GM23338 (cell line): ENCODE results near the gene BEGAIN. TPM values are rescaled to one million over a fixed set of nuclear protein-coding genes. Genes with fewer than 3 reads are reported as not detected.

Experiments
- ATAC-seq: fragments of 200-7000 bp; cut with Tn5 transposase; 3 replicates; pipeline ENCODE4 v1.9.1; 2020
- DNase-seq: peaks from one replicate; pipeline ENCODE4 v3.0.0-alpha.2; 2015; ENCODE audit warnings: low spot score
- H2AFZ ChIP-seq: fragments of 200-600 bp; sonication (generic); 2 replicates; pipeline ENCODE4 v1.8.0; 2016; ENCODE audit warnings: antibody characterized with exemption, mild to moderate bottlenecking, moderate library complexity
- H3F3A ChIP-seq: fragments of 200-600 bp; sonication (generic); replicated peaks from 2 replicates; pipeline ENCODE4 v1.8.0; 2017; ENCODE audit warnings: antibody characterized with exemption, mixed run types, low read depth
- H3K27ac ChIP-seq: fragments of 200-600 bp; sonication (generic); 2 replicates; pipeline ENCODE4 v1.6.1; 2016; ENCODE audit warnings: low read depth
- H3K27me3 ChIP-seq: fragments of 200-600 bp; sonication (generic); 2 replicates; pipeline ENCODE4 v1.8.0; 2016; ENCODE audit warnings: mild to moderate bottlenecking, mixed run types, moderate library complexity; ENCODE audit not compliant: insufficient read depth
- H3K36me3 ChIP-seq: fragments of 200-600 bp; sonication (generic); 2 replicates; pipeline ENCODE4 v1.8.0; 2016; ENCODE audit warnings: mild to moderate bottlenecking; ENCODE audit not compliant: insufficient read depth
- H3K4me1 ChIP-seq: fragments of 200-600 bp; sonication (generic); 2 replicates; pipeline ENCODE4 v1.8.0; 2016; ENCODE audit warnings: mild to moderate bottlenecking, moderate library complexity; ENCODE audit not compliant: insufficient read depth
- H3K4me2 ChIP-seq: fragments of 200-600 bp; sonication (generic); 2 replicates; pipeline ENCODE4 v1.7.1; 2017; ENCODE audit warnings: mixed run types
- H3K4me3 ChIP-seq: fragments of 200-600 bp; sonication (generic); 2 replicates; pipeline ENCODE4 v1.6.1; 2016; ENCODE audit warnings: mixed run types
- H3K79me2 ChIP-seq: fragments of 200-600 bp; sonication (generic); replicated peaks from 2 replicates; pipeline ENCODE4 v1.8.0; 2017; ENCODE audit warnings: mild to moderate bottlenecking; ENCODE audit not compliant: insufficient read depth
- H3K9me2 ChIP-seq: fragments of 200-600 bp; sonication (generic); 2 replicates; pipeline ENCODE4 v1.8.0; 2017; ENCODE audit not compliant: insufficient read depth
- H4K20me1 ChIP-seq: fragments of 200-600 bp; sonication (generic); replicated peaks from 2 replicates; pipeline ENCODE4 v1.8.0; 2017; ENCODE audit warnings: mild to moderate bottlenecking; ENCODE audit not compliant: insufficient read depth
- H3K27ac Mint-ChIP-seq: 2 replicates; pipeline ENCODE4 v1.8.0; 2020; ENCODE audit warnings: inconsistent platforms, mild to moderate bottlenecking, moderate library complexity, mixed read lengths
- H3K27me3 Mint-ChIP-seq: 3 replicates; pipeline ENCODE4 v1.8.0; 2022; ENCODE audit warnings: low read depth, mild to moderate bottlenecking, moderate library complexity, mixed read lengths, inconsistent platforms; ENCODE audit not compliant: insufficient read depth, poor library complexity
- H3K36me3 Mint-ChIP-seq: 3 replicates; pipeline ENCODE4 v1.8.0; 2021; ENCODE audit warnings: low read depth, mild to moderate bottlenecking, inconsistent platforms, moderate library complexity, mixed read lengths
- H3K4me1 Mint-ChIP-seq: 3 replicates; pipeline ENCODE4 v1.8.0; 2020; ENCODE audit warnings: mild to moderate bottlenecking, inconsistent platforms, mixed read lengths
- H3K4me3 Mint-ChIP-seq: 3 replicates; pipeline ENCODE4 v1.8.0; 2021; ENCODE audit warnings: moderate library complexity, mild to moderate bottlenecking, inconsistent platforms, mixed read lengths
- H3K9me3 Mint-ChIP-seq: 3 replicates; pipeline ENCODE4 v1.8.0; 2020; ENCODE audit warnings: moderate library complexity, mild to moderate bottlenecking, inconsistent platforms, mixed read lengths
- CREB1 ChIP-seq: fragments of 250-450 bp; sonication (Bioruptor Pico); IDR thresholded peaks from 2 replicates; pipeline ENCODE4 v1.5.0; 2020; ENCODE audit warnings: low read depth, mild to moderate bottlenecking, moderate library complexity
- CTCF ChIP-seq, 2 experiments: fragments of 200-600 bp in 1 of 2; sonication (generic) in 1 of 2; conservative IDR thresholded peaks; 2 replicates each; pipeline versions ENCODE4 v1.5.1 to v1.6.1; 2016 to 2017; ENCODE audit warnings: antibody characterized with exemption in 2 of 2, low read depth in 2 of 2, mild to moderate bottlenecking in 2 of 2, moderate library complexity in 1 of 2
- ETS1 ChIP-seq: IDR thresholded peaks from 2 replicates; pipeline ENCODE4 v1.6.1; 2016; ENCODE audit warnings: antibody characterized with exemption
- EZH2 ChIP-seq: fragments of 200-600 bp; sonication (generic); IDR thresholded peaks from one replicate; pipeline ENCODE4 v1.8.0; 2017; ENCODE audit warnings: antibody characterized with exemption, mild to moderate bottlenecking, low read depth; ENCODE audit not compliant: unreplicated experiment
- JUNB ChIP-seq: IDR thresholded peaks from one replicate; pipeline ENCODE4 v1.6.1; 2016; ENCODE audit warnings: antibody characterized with exemption; ENCODE audit not compliant: unreplicated experiment
- POLR2AphosphoS5 ChIP-seq: IDR thresholded peaks from 2 replicates; pipeline ENCODE4 v1.6.1; 2016; ENCODE audit warnings: antibody characterized with exemption, low read depth
- REST ChIP-seq: IDR thresholded peaks from one replicate; pipeline ENCODE4 v1.6.1; 2018; ENCODE audit warnings: antibody characterized with exemption; ENCODE audit not compliant: unreplicated experiment
- STAT1 ChIP-seq: IDR thresholded peaks from one replicate; pipeline ENCODE4 v1.6.1; 2016; ENCODE audit warnings: antibody characterized with exemption; ENCODE audit not compliant: unreplicated experiment
- ZNF114 ChIP-seq: fragments of 250-450 bp; sonication (Bioruptor Pico); IDR thresholded peaks from 2 replicates; pipeline ENCODE4 v1.5.0; 2020; ENCODE audit warnings: mild to moderate bottlenecking, moderate library complexity
- ZNF331 ChIP-seq: fragments of 250-450 bp; sonication (Bioruptor Pico); IDR thresholded peaks from 2 replicates; pipeline ENCODE4 v1.5.0; 2020; ENCODE audit warnings: low read depth, mild to moderate bottlenecking, moderate library complexity
- ZNF462 ChIP-seq: fragments of 250-450 bp; sonication (Bioruptor Pico); IDR thresholded peaks from 2 replicates; pipeline ENCODE4 v1.5.0; 2020; ENCODE audit warnings: mild to moderate bottlenecking, moderate library complexity
- polyA plus RNA-seq: library from polyadenylated mRNA; unstranded; fragments of >200 nt; fragmentation: Nextera tagmentation; extraction: Ambion mirVana; gene quantifications from 2 replicates; pipeline ENCODE4 v1.2.1, GENCODE V29; 2016
- total RNA-seq: library from RNA; depleted of rRNA; stranded (reverse); fragments of >200 nt; shearing (Covaris generic); gene quantifications from 2 replicates; pipeline ENCODE4 v1.2.3, GENCODE V29; 2014

BEGAIN gene
- total and polyA plus RNA-seq, 2 experiments from 2014 or later = 0.60 to 2.4 TPM

GRCh38 chr14:100564512-100564911, 22.7 kb downstream of the BEGAIN start:
- H3K27me3 ChIP-seq = peaks cover 36% of the 10 kb centered on the region

More at GRCh38 chr14:100564512-100564911, 22.7 kb downstream of the BEGAIN start:
- Mint-ChIP-seq H3K4me1 (peaks cover 3% of the 10 kb centered on the region; the same call in 2 of the 3 replicates), H3K9me3 (no peaks in the 10 kb centered on the region; the same call in 2 of the 3 replicates), H3K27me3 (peaks cover 29% of the 10 kb centered on the region), H3K36me3 (no peaks in the 10 kb centered on the region), H3K4me3 (no peak overlapping the region), H3K27ac (no peak overlapping the region)
- H3F3A ChIP-seq = no peaks in the 10 kb centered on the region
- H3K4me2 ChIP-seq = no peak overlapping the region
- H2AFZ ChIP-seq = no peak overlapping the region
- no peak overlapping the region for H3K4me3 ChIP-seq
- no peaks in the 10 kb centered on the region for H3K36me3 ChIP-seq
- H3K4me1 ChIP-seq = peaks cover 2% of the 10 kb centered on the region; the same call in 1 of the 2 replicates
- TF ChIP-seq EZH2 (no peak), ZNF462 (no peak), REST (no peak), ETS1 (no peak), STAT1 (no peak), ZNF114 (CRISPR knock-in tag) (no peak), JUNB (no peak), CREB1 (CRISPR knock-in tag) (no peak), ZNF331 (no peak), POLR2AphosphoS5 (no peak), CTCF (conservative IDR thresholded peaks at IDR 0.05; ENCODE audit: low read depth in 2 of 2) (no peak)
- H4K20me1 ChIP-seq = no peaks in the 10 kb centered on the region
- ATAC-seq (no peak), DNase-seq (no peak)
- no peaks in the 10 kb centered on the region for H3K79me2 ChIP-seq
- no peak overlapping the region for H3K27ac ChIP-seq
- no peaks in the 10 kb centered on the region for H3K9me2 ChIP-seq
